GM23338 (cell line): ENCODE measurements around the gene PLA1A. TPM values are rescaled to one million over a fixed set of nuclear protein-coding genes. Genes with fewer than 3 reads are reported as not detected.

Source experiments
- ATAC-seq: fragments of 200-7000 bp; cut with Tn5 transposase; 3 replicates; pipeline ENCODE4 v1.9.1; 2020
- DNase-seq: peaks from one replicate; pipeline ENCODE4 v3.0.0-alpha.2; 2015; ENCODE audit warnings: low spot score
- H2AFZ ChIP-seq: fragments of 200-600 bp; sonication (generic); 2 replicates; pipeline ENCODE4 v1.8.0; 2016; ENCODE audit warnings: antibody characterized with exemption, mild to moderate bottlenecking, moderate library complexity
- H3F3A ChIP-seq: fragments of 200-600 bp; sonication (generic); replicated peaks from 2 replicates; pipeline ENCODE4 v1.8.0; 2017; ENCODE audit warnings: antibody characterized with exemption, mixed run types, low read depth
- H3K27ac ChIP-seq: fragments of 200-600 bp; sonication (generic); 2 replicates; pipeline ENCODE4 v1.6.1; 2016; ENCODE audit warnings: low read depth
- H3K27me3 ChIP-seq: fragments of 200-600 bp; sonication (generic); 2 replicates; pipeline ENCODE4 v1.8.0; 2016; ENCODE audit warnings: mild to moderate bottlenecking, mixed run types, moderate library complexity; ENCODE audit not compliant: insufficient read depth
- H3K36me3 ChIP-seq: fragments of 200-600 bp; sonication (generic); 2 replicates; pipeline ENCODE4 v1.8.0; 2016; ENCODE audit warnings: mild to moderate bottlenecking; ENCODE audit not compliant: insufficient read depth
- H3K4me1 ChIP-seq: fragments of 200-600 bp; sonication (generic); 2 replicates; pipeline ENCODE4 v1.8.0; 2016; ENCODE audit warnings: mild to moderate bottlenecking, moderate library complexity; ENCODE audit not compliant: insufficient read depth
- H3K4me2 ChIP-seq: fragments of 200-600 bp; sonication (generic); 2 replicates; pipeline ENCODE4 v1.7.1; 2017; ENCODE audit warnings: mixed run types
- H3K4me3 ChIP-seq: fragments of 200-600 bp; sonication (generic); 2 replicates; pipeline ENCODE4 v1.6.1; 2016; ENCODE audit warnings: mixed run types
- H3K79me2 ChIP-seq: fragments of 200-600 bp; sonication (generic); replicated peaks from 2 replicates; pipeline ENCODE4 v1.8.0; 2017; ENCODE audit warnings: mild to moderate bottlenecking; ENCODE audit not compliant: insufficient read depth
- H3K9me2 ChIP-seq: fragments of 200-600 bp; sonication (generic); 2 replicates; pipeline ENCODE4 v1.8.0; 2017; ENCODE audit not compliant: insufficient read depth
- H4K20me1 ChIP-seq: fragments of 200-600 bp; sonication (generic); replicated peaks from 2 replicates; pipeline ENCODE4 v1.8.0; 2017; ENCODE audit warnings: mild to moderate bottlenecking; ENCODE audit not compliant: insufficient read depth
- H3K27ac Mint-ChIP-seq: 2 replicates; pipeline ENCODE4 v1.8.0; 2020; ENCODE audit warnings: inconsistent platforms, mild to moderate bottlenecking, moderate library complexity, mixed read lengths
- H3K27me3 Mint-ChIP-seq: 3 replicates; pipeline ENCODE4 v1.8.0; 2022; ENCODE audit warnings: low read depth, mild to moderate bottlenecking, moderate library complexity, mixed read lengths, inconsistent platforms; ENCODE audit not compliant: insufficient read depth, poor library complexity
- H3K36me3 Mint-ChIP-seq: 3 replicates; pipeline ENCODE4 v1.8.0; 2021; ENCODE audit warnings: low read depth, mild to moderate bottlenecking, inconsistent platforms, moderate library complexity, mixed read lengths
- H3K4me1 Mint-ChIP-seq: 3 replicates; pipeline ENCODE4 v1.8.0; 2020; ENCODE audit warnings: mild to moderate bottlenecking, inconsistent platforms, mixed read lengths
- H3K4me3 Mint-ChIP-seq: 3 replicates; pipeline ENCODE4 v1.8.0; 2021; ENCODE audit warnings: moderate library complexity, mild to moderate bottlenecking, inconsistent platforms, mixed read lengths
- H3K9me3 Mint-ChIP-seq: 3 replicates; pipeline ENCODE4 v1.8.0; 2020; ENCODE audit warnings: moderate library complexity, mild to moderate bottlenecking, inconsistent platforms, mixed read lengths
- CREB1 ChIP-seq: fragments of 250-450 bp; sonication (Bioruptor Pico); IDR thresholded peaks from 2 replicates; pipeline ENCODE4 v1.5.0; 2020; ENCODE audit warnings: low read depth, mild to moderate bottlenecking, moderate library complexity
- EZH2 ChIP-seq: fragments of 200-600 bp; sonication (generic); IDR thresholded peaks from one replicate; pipeline ENCODE4 v1.8.0; 2017; ENCODE audit warnings: antibody characterized with exemption, mild to moderate bottlenecking, low read depth; ENCODE audit not compliant: unreplicated experiment
- EZH2phosphoT487 ChIP-seq: fragments of 200-600 bp; sonication (generic); IDR thresholded peaks from one replicate; pipeline ENCODE4 v1.8.1; 2018; ENCODE audit warnings: antibody characterized with exemption; ENCODE audit not compliant: unreplicated experiment
- NANOG ChIP-seq: IDR thresholded peaks from 2 replicates; pipeline ENCODE4 v1.6.1; 2016; ENCODE audit warnings: antibody characterized with exemption, borderline replicate concordance
- POLR2AphosphoS5 ChIP-seq: IDR thresholded peaks from 2 replicates; pipeline ENCODE4 v1.6.1; 2016; ENCODE audit warnings: antibody characterized with exemption, low read depth
- STAT1 ChIP-seq: IDR thresholded peaks from one replicate; pipeline ENCODE4 v1.6.1; 2016; ENCODE audit warnings: antibody characterized with exemption; ENCODE audit not compliant: unreplicated experiment
- ZNF331 ChIP-seq: fragments of 250-450 bp; sonication (Bioruptor Pico); IDR thresholded peaks from 2 replicates; pipeline ENCODE4 v1.5.0; 2020; ENCODE audit warnings: low read depth, mild to moderate bottlenecking, moderate library complexity
- polyA plus RNA-seq: library from polyadenylated mRNA; unstranded; fragments of >200 nt; fragmentation: Nextera tagmentation; extraction: Ambion mirVana; gene quantifications from 2 replicates; pipeline ENCODE4 v1.2.1, GENCODE V29; 2016
- total RNA-seq: library from RNA; depleted of rRNA; stranded (reverse); fragments of >200 nt; shearing (Covaris generic); gene quantifications from 2 replicates; pipeline ENCODE4 v1.2.3, GENCODE V29; 2014
- TF ChIP-seq, protein P1 (sequence below): IDR thresholded peaks from 2 replicates; pipeline ENCODE4 v1.6.1; 2016; ENCODE audit warnings: antibody characterized with exemption
- TF ChIP-seq, protein P2 (sequence below): fragments of 250-450 bp; sonication (Bioruptor Pico); IDR thresholded peaks from 2 replicates; pipeline ENCODE4 v1.5.0; 2020; ENCODE audit warnings: mild to moderate bottlenecking, moderate library complexity
- TF ChIP-seq, protein P3 (sequence below): IDR thresholded peaks from one replicate; pipeline ENCODE4 v1.6.1; 2018; ENCODE audit warnings: antibody characterized with exemption; ENCODE audit not compliant: unreplicated experiment
- TF ChIP-seq, protein P4 (sequence below), 2 experiments: fragments of 200-600 bp in 1 of 2; sonication (generic) in 1 of 2; conservative IDR thresholded peaks; 2 replicates each; pipeline versions ENCODE4 v1.5.1 to v1.6.1; 2016 to 2017; ENCODE audit warnings: antibody characterized with exemption in 2 of 2, low read depth in 2 of 2, mild to moderate bottlenecking in 2 of 2, moderate library complexity in 1 of 2

PLA1A gene
- total and polyA plus RNA-seq, 2 experiments from 2014 or later = not detected

DNA sequence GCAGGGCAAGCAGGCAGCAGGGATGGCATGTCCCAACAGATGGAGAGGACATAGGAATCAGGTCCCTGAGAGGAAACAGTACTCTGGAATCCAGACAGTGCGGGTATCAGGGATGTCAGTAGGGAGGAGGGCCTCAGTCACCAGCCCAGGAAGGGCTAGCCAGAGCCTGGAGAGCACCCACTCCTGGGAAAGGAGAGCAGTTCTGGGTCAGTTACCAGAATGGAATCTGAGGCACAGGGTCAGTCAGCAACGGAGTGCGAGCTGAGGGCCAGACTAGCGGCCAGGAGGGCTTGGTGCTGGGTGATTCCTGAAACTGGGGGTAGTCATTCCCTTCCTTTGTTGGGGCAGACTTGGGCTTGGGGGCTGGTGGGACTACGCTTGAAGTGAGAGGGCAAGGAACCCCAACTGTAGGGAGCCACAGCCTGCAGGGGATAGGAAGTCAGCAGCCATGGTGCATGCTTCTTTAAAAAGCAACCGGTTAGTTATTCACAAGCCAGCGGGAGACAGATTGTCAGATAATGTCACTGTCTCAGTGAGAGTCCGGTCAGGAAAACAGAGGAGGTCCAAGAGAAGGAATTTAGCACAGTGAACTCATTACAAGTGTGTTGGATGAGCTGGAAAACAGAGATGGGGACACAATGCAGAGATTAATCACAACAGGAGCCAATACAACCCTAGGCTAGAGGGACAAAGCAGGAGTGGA is 27.9 kb downstream of the PLA1A start:
- Mint-ChIP-seq H3K4me1 (peaks cover 18% of the 10 kb centered on the region), H3K4me3 (no peak overlapping the region), H3K36me3 (no peaks in the 10 kb centered on the region), H3K27ac (no peak overlapping the region), H3K27me3 (peaks cover 4% of the 10 kb centered on the region), H3K9me3 (no peaks in the 10 kb centered on the region)
- no peak overlapping the region for H3K27ac ChIP-seq
- H3K27me3 ChIP-seq = no peaks in the 10 kb centered on the region
- no peaks in the 10 kb centered on the region for H3K9me2 ChIP-seq
- H3K4me3 ChIP-seq = no peak overlapping the region
- DNase-seq (no peak), ATAC-seq (no peak)
- H4K20me1 ChIP-seq = no peaks in the 10 kb centered on the region
- no peak overlapping the region for H3K4me2 ChIP-seq
- peak overlapping the region; percentile 28; the same call in 1 of the 2 replicates for H2AFZ ChIP-seq
- TF ChIP-seq STAT1 (no peak), NANOG (no peak), POLR2AphosphoS5 (no peak), EZH2 (no peak), EZH2phosphoT487 (no peak), CREB1 (CRISPR knock-in tag) (no peak), ZNF331 (CRISPR knock-in tag) (no peak)
- TF ChIP-seq, protein P1, sequence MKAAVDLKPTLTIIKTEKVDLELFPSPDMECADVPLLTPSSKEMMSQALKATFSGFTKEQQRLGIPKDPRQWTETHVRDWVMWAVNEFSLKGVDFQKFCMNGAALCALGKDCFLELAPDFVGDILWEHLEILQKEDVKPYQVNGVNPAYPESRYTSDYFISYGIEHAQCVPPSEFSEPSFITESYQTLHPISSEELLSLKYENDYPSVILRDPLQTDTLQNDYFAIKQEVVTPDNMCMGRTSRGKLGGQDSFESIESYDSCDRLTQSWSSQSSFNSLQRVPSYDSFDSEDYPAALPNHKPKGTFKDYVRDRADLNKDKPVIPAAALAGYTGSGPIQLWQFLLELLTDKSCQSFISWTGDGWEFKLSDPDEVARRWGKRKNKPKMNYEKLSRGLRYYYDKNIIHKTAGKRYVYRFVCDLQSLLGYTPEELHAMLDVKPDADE = no peak
- TF ChIP-seq, protein P2, sequence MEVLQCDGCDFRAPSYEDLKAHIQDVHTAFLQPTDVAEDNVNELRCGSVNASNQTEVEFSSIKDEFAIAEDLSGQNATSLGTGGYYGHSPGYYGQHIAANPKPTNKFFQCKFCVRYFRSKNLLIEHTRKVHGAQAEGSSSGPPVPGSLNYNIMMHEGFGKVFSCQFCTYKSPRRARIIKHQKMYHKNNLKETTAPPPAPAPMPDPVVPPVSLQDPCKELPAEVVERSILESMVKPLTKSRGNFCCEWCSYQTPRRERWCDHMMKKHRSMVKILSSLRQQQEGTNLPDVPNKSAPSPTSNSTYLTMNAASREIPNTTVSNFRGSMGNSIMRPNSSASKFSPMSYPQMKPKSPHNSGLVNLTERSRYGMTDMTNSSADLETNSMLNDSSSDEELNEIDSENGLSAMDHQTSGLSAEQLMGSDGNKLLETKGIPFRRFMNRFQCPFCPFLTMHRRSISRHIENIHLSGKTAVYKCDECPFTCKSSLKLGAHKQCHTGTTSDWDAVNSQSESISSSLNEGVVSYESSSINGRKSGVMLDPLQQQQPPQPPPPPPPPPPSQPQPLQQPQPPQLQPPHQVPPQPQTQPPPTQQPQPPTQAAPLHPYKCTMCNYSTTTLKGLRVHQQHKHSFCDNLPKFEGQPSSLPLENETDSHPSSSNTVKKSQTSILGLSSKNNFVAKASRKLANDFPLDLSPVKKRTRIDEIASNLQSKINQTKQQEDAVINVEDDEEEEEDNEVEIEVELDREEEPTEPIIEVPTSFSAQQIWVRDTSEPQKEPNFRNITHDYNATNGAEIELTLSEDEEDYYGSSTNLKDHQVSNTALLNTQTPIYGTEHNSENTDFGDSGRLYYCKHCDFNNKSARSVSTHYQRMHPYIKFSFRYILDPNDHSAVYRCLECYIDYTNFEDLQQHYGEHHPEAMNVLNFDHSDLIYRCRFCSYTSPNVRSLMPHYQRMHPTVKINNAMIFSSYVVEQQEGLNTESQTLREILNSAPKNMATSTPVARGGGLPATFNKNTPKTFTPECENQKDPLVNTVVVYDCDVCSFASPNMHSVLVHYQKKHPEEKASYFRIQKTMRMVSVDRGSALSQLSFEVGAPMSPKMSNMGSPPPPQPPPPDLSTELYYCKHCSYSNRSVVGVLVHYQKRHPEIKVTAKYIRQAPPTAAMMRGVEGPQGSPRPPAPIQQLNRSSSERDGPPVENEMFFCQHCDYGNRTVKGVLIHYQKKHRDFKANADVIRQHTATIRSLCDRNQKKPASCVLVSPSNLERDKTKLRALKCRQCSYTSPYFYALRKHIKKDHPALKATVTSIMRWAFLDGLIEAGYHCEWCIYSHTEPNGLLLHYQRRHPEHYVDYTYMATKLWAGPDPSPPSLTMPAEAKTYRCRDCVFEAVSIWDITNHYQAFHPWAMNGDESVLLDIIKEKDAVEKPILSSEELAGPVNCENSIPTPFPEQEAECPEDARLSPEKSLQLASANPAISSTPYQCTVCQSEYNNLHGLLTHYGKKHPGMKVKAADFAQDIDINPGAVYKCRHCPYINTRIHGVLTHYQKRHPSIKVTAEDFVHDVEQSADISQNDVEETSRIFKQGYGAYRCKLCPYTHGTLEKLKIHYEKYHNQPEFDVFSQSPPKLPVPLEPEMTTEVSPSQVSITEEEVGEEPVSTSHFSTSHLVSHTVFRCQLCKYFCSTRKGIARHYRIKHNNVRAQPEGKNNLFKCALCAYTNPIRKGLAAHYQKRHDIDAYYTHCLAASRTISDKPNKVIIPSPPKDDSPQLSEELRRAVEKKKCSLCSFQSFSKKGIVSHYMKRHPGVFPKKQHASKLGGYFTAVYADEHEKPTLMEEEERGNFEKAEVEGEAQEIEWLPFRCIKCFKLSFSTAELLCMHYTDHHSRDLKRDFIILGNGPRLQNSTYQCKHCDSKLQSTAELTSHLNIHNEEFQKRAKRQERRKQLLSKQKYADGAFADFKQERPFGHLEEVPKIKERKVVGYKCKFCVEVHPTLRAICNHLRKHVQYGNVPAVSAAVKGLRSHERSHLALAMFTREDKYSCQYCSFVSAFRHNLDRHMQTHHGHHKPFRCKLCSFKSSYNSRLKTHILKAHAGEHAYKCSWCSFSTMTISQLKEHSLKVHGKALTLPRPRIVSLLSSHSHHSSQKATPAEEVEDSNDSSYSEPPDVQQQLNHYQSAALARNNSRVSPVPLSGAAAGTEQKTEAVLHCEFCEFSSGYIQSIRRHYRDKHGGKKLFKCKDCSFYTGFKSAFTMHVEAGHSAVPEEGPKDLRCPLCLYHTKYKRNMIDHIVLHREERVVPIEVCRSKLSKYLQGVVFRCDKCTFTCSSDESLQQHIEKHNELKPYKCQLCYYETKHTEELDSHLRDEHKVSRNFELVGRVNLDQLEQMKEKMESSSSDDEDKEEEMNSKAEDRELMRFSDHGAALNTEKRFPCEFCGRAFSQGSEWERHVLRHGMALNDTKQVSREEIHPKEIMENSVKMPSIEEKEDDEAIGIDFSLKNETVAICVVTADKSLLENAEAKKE (CRISPR knock-in tag) = no peak
- TF ChIP-seq, protein P3, sequence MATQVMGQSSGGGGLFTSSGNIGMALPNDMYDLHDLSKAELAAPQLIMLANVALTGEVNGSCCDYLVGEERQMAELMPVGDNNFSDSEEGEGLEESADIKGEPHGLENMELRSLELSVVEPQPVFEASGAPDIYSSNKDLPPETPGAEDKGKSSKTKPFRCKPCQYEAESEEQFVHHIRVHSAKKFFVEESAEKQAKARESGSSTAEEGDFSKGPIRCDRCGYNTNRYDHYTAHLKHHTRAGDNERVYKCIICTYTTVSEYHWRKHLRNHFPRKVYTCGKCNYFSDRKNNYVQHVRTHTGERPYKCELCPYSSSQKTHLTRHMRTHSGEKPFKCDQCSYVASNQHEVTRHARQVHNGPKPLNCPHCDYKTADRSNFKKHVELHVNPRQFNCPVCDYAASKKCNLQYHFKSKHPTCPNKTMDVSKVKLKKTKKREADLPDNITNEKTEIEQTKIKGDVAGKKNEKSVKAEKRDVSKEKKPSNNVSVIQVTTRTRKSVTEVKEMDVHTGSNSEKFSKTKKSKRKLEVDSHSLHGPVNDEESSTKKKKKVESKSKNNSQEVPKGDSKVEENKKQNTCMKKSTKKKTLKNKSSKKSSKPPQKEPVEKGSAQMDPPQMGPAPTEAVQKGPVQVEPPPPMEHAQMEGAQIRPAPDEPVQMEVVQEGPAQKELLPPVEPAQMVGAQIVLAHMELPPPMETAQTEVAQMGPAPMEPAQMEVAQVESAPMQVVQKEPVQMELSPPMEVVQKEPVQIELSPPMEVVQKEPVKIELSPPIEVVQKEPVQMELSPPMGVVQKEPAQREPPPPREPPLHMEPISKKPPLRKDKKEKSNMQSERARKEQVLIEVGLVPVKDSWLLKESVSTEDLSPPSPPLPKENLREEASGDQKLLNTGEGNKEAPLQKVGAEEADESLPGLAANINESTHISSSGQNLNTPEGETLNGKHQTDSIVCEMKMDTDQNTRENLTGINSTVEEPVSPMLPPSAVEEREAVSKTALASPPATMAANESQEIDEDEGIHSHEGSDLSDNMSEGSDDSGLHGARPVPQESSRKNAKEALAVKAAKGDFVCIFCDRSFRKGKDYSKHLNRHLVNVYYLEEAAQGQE = no peak
- TF ChIP-seq, protein P4, sequence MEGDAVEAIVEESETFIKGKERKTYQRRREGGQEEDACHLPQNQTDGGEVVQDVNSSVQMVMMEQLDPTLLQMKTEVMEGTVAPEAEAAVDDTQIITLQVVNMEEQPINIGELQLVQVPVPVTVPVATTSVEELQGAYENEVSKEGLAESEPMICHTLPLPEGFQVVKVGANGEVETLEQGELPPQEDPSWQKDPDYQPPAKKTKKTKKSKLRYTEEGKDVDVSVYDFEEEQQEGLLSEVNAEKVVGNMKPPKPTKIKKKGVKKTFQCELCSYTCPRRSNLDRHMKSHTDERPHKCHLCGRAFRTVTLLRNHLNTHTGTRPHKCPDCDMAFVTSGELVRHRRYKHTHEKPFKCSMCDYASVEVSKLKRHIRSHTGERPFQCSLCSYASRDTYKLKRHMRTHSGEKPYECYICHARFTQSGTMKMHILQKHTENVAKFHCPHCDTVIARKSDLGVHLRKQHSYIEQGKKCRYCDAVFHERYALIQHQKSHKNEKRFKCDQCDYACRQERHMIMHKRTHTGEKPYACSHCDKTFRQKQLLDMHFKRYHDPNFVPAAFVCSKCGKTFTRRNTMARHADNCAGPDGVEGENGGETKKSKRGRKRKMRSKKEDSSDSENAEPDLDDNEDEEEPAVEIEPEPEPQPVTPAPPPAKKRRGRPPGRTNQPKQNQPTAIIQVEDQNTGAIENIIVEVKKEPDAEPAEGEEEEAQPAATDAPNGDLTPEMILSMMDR (conservative IDR thresholded peaks at IDR 0.05; ENCODE audit: low read depth in 2 of 2) = no peak
- H3F3A ChIP-seq = no peaks in the 10 kb centered on the region
- no peaks in the 10 kb centered on the region for H3K36me3 ChIP-seq
- H3K79me2 ChIP-seq = no peaks in the 10 kb centered on the region
- no peaks in the 10 kb centered on the region for H3K4me1 ChIP-seq
